MG63 (cell line): ENCODE data around the gene EN2. TPM values are rescaled to one million over a fixed set of nuclear protein-coding genes. Genes with fewer than 3 reads are reported as not detected.
"Not testable (repeated sequence)": the region's sequence is repeated elsewhere in the genome, so short reads cannot be mapped to it uniquely, and the experiment has no call there.

Source experiments
- DNase-seq: peaks from one replicate; pipeline ENCODE4 v3.0.0-alpha.2; 2020
- H3K27me3 ChIP-seq: fragments of 250-450 bp; sonication (Bioruptor Pico); 2 replicates; pipeline ENCODE4 v1.5.1; 2020; ENCODE audit warnings: mild to moderate bottlenecking, moderate library complexity
- H3K36me3 ChIP-seq: fragments of 250-450 bp; sonication (Bioruptor Pico); 2 replicates; pipeline ENCODE4 v1.5.1; 2020; ENCODE audit warnings: mild to moderate bottlenecking, moderate library complexity
- H3K4me3 ChIP-seq: fragments of 250-450 bp; sonication (Bioruptor Pico); 2 replicates; pipeline ENCODE4 v1.5.1; 2020; ENCODE audit warnings: mild to moderate bottlenecking, moderate library complexity
- H3K9me3 ChIP-seq: fragments of 250-450 bp; sonication (Bioruptor Pico); 2 replicates; pipeline ENCODE4 v1.5.1; 2020; ENCODE audit warnings: mild to moderate bottlenecking, moderate library complexity
- total RNA-seq: library from RNA; depleted of rRNA; stranded (reverse); fragments of >200 nt; shearing (Covaris generic); gene quantifications from 2 replicates; pipeline ENCODE4 v1.2.3, GENCODE V29; 2014; ENCODE audit warnings: low replicate concordance

The EN2 gene
- total RNA-seq, 1 experiment from 2014 or later: 1.7 TPM

GRCh38 chr7:155441856-155442255, 16.1 kb upstream of the EN2 start:
- no peak for DNase-seq
- H3K27me3 ChIP-seq: no peaks in the 10 kb centered on the region

GRCh38 chr7:155444746-155445145, 13.2 kb upstream of the EN2 start:
- H3K27me3 ChIP-seq: peaks cover 13% of the 10 kb centered on the region

More at GRCh38 chr7:155441856-155442255, 16.1 kb upstream of the EN2 start:
- Histone ChIP-seq H3K36me3 (no peaks in the 10 kb centered on the region), H3K9me3 (no peaks in the 10 kb centered on the region), H3K4me3 (no peak overlapping the region)

DNA sequence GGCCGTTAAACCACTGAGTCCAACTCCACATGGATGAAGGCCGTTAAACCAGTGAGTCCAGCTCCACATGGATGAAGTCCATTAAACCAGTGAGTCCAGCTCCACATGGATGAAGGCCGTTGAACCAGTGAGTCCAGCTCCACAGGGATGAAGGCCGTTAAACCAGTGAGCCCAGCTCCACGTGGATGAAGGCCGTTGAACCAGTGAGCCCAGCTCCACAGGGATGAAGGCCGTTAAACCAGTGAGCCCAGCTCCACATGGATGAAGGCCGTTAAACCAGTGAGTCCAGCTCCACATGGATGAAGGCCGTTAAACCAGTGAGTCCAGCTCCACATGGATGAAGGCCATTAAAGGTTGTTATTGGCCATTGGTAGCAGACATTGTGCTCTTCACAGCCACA, 12.3 kb upstream of the EN2 start:
- DNase-seq, H3K4me3 ChIP-seq, H3K9me3 ChIP-seq, H3K36me3 ChIP-seq: not testable (repeated sequence)
- peaks cover 19% of the 10 kb centered on the region for H3K27me3 ChIP-seq

More at GRCh38 chr7:155444746-155445145, 13.2 kb upstream of the EN2 start:
- H3K36me3 ChIP-seq: no peaks in the 10 kb centered on the region
- DNase-seq: no peak
- H3K4me3 ChIP-seq: no peak overlapping the region
- no peaks in the 10 kb centered on the region for H3K9me3 ChIP-seq

DNA sequence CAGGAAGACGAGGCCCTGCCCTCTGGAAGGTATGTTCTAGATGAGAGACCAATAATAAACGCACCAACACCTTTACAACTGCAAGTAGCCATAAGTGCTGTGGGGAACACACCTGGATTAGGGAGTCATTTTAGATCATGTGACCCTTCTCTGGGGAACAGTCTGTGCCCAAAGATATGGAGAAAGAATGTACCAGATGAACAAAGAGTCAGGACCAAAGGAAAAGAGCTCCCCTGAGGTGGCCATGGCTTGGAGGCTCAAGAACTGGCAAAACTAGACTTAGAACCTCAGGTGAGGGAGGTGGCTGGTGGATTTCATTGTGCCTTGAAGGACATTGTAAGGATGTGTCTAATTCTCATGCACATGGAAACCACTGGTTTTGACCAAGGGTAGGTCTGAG, 10.3 kb upstream of the EN2 start:
- no peak for DNase-seq
- H3K36me3 ChIP-seq: no peaks in the 10 kb centered on the region
- H3K9me3 ChIP-seq: no peaks in the 10 kb centered on the region
- H3K27me3 ChIP-seq: peaks cover 37% of the 10 kb centered on the region
- no peak overlapping the region for H3K4me3 ChIP-seq

GRCh38 chr7:155448632-155449007, 9.3 kb upstream of the EN2 start:
- no peak for DNase-seq
- Histone ChIP-seq H3K27me3 (peaks cover 42% of the 10 kb centered on the region), H3K36me3 (no peaks in the 10 kb centered on the region), H3K4me3 (no peak overlapping the region), H3K9me3 (no peaks in the 10 kb centered on the region)

DNA sequence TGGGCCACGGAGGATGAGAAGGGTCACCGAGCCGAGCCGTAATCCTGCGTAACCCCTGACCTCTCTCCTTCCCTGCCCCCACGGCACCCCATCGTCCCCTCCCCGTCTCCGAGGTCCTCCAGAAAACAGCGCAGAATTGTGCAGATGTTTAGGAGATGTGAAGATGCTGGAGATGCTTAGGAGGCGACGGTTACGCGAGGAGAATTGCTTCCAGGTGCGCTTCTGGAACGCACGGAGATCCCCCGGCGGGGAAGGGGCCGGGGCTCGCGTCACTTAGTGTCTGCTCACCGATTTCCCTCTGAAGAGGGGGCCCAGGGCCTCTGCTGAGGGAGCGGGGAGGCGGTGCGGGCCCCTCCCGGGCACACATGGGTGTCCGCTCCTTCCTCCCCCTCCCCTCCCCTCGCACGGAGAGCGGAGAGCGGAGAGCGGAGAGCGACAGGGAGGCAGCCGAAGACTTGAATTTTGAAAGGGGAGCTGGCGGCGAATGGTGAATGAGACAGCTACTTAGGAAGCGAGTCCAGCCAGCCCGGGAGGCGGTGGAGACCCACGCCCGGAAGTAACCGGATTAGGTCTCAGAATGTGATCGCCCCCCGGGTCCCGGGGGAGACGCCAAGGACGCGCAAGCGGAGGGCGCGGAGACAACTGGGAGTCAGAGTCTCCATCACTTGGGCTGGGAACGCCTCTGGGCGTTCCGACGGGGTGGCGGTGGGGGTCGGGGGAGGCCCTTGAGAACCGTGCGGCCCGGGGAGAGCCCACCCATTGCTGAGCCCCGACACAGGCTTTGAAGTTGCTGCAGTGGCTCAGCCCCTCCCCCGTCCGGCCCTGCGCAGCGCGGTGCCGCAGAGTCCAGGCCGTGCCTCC, 8.7 kb upstream of the EN2 start:
- Histone ChIP-seq H3K36me3 (no peaks in the 10 kb centered on the region), H3K27me3 (peaks cover 45% of the 10 kb centered on the region), H3K9me3 (no peaks in the 10 kb centered on the region), H3K4me3 (no peak overlapping the region)
- DNase-seq: no peak

DNA sequence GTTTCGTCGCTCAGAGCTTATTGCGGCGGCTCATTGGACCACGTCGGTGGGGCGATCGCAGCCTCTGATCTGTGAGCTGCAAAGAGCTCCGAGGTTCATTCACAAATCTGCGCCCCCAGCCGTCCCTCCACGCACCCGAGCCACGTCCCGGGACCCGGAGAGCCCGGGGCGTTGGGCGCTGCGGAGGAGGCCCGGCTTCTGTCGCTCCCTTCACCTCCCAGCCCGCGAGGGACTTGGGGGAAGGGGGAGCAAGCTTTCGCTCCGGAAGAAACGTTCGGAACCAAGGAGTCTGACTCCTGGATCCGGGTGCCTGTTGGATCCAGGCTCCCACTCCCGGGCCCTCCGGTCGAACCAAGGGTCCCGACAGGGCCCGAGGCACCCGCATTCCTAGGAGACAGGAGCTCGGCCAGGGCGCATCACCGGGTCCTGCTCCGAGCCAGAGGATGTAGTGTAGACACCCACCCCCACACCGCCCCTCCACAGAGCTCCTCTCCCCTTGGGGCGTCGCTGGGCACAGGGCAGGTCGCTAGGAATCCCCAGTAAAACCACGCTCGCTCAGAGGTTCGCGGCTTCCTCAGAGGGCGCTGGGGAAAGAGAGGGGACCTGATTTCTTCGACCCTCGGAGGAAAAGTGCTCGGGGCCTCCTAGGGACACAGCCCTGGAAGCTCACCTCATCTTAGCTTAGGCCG, 7.9 kb upstream of the EN2 start:
- H3K27me3 ChIP-seq: peaks cover 51% of the 10 kb centered on the region
- no peak for DNase-seq
- no peak overlapping the region for H3K4me3 ChIP-seq
- no peaks in the 10 kb centered on the region for H3K36me3 ChIP-seq
- no peaks in the 10 kb centered on the region for H3K9me3 ChIP-seq

DNA sequence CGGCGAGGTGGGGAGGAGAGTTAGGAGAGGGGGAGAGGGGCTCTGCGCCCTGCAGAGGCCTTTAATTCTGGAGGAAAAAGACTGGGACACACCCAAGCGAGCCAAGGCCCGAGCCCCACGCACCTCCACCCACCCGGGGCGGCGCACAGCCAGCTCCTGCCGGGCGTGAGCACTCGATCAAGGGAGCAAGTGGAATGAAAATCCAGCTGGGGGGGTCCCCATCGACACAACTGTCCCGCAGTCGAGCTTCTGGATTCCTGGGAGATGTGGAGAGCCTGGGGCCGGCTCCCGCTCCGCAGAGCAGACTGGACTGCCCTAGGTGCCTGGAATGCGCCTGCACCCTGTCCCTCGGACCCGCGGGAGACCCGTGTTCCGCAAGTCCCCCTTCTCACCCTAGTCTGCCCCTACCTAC, 7.4 kb upstream of the EN2 start:
- H3K36me3 ChIP-seq: no peaks in the 10 kb centered on the region
- peaks cover 53% of the 10 kb centered on the region for H3K27me3 ChIP-seq
- H3K9me3 ChIP-seq: no peaks in the 10 kb centered on the region
- no peak overlapping the region for H3K4me3 ChIP-seq
- no peak for DNase-seq

DNA sequence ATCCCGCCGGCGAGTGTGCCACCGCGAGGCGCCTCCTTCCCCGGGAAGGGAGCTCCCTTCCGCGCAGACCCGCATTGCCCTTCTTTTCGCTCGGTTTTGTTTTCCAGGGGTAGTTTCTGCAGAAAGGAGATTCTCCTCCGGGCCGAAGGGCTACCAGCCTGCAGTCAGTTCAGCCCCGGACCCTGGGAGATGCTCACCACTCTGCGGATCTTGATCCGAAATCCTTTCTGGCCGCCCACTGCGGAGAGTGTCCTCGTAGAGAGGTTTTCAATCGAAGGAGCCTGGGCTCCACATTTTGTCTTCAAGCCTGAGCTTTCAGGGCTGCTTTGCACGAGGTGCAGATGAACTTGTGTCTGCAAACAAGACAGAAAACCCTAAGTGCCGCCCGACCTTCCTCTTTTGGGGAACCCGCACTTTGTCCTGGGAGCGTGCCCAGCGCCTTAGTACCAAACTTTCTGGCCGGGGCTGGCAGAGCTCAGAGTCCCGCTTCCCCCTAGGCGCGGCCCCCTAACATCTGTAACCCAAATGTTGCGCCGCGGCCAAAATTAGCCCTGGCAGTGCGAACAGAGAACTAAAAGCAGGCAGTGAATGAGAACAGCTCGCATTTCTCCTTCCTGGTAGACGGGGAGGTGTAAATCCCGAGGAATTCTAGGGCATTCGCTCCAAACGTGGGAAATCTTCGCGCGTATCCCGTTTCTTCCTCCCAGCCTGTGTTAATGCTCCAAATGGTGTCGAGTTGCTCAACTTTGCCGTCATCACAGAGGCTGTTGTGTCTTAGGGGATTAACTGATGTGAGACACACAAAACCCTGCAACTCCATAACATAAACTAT, 6.7 kb upstream of the EN2 start:
- peaks cover 53% of the 10 kb centered on the region for H3K27me3 ChIP-seq

DNA sequence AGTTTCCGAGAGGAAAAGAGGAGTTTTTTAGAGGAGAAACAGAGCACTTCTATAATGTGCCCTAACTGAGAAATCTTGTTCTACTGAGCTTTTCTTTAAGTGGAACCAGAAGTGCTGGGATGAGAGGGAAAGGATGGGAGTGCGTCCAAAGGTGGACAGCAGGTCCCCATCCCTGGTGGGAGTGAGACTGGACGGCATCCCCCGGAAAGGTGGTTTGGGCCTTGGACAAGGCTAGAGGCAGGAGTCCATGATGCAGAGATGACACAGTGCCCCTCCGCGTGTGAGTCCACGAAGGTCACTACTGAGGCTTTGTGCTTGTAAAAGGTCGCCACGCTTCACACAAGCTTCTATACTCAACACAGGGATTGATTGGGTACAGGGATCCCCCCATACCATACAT, 6.1 kb upstream of the EN2 start:
- no peak for DNase-seq
- H3K36me3 ChIP-seq: no peaks in the 10 kb centered on the region
- peaks cover 53% of the 10 kb centered on the region for H3K27me3 ChIP-seq
- H3K9me3 ChIP-seq: no peaks in the 10 kb centered on the region
- no peak overlapping the region for H3K4me3 ChIP-seq

More for the DNA sequence above, 6.7 kb upstream of the EN2 start:
- H3K9me3 ChIP-seq: no peaks in the 10 kb centered on the region
- H3K4me3 ChIP-seq: no peak overlapping the region
- H3K36me3 ChIP-seq: no peaks in the 10 kb centered on the region
- no peak for DNase-seq

DNA sequence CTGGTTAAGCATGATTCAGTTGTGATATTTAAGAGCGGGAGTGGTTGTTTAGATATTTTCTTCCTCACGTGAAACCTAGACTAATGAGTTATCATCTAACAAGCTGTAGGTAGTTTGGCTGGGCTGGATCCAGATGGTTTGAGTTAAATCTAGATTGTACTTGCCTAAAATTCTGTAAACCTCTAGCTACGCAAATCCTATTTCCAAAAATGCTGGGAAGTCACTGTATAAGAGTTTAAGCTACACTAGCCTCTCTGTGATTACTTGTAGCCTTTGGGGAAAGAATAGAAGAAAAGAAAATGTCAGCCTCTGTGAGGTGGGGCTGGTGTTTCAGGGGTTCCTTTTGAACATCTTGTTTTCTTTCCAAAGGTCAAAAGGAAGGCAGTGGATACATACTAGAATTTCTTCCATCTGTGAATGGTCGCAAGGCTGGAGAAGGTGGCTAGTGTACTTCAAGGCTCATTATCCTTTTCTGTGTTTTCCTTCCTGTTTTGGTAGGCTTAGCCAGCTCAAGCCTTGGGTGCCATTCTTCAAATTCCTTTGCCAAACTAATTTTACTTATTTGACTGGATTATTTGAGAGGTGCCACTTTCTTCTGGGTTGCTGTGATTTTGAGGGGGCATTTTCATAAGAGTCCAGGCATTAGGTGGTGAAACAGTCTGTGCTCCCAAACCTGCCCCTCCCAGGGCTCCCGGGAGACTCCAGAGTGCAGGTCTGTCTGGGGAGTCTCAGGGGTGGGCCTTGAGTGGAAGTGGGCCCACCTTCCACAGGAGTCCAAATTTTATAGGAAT, 5.2 kb upstream of the EN2 start:
- no peaks in the 10 kb centered on the region for H3K9me3 ChIP-seq
- peaks cover 53% of the 10 kb centered on the region for H3K27me3 ChIP-seq
- no peak overlapping the region for H3K4me3 ChIP-seq
- H3K36me3 ChIP-seq: no peaks in the 10 kb centered on the region
- no peak for DNase-seq

DNA sequence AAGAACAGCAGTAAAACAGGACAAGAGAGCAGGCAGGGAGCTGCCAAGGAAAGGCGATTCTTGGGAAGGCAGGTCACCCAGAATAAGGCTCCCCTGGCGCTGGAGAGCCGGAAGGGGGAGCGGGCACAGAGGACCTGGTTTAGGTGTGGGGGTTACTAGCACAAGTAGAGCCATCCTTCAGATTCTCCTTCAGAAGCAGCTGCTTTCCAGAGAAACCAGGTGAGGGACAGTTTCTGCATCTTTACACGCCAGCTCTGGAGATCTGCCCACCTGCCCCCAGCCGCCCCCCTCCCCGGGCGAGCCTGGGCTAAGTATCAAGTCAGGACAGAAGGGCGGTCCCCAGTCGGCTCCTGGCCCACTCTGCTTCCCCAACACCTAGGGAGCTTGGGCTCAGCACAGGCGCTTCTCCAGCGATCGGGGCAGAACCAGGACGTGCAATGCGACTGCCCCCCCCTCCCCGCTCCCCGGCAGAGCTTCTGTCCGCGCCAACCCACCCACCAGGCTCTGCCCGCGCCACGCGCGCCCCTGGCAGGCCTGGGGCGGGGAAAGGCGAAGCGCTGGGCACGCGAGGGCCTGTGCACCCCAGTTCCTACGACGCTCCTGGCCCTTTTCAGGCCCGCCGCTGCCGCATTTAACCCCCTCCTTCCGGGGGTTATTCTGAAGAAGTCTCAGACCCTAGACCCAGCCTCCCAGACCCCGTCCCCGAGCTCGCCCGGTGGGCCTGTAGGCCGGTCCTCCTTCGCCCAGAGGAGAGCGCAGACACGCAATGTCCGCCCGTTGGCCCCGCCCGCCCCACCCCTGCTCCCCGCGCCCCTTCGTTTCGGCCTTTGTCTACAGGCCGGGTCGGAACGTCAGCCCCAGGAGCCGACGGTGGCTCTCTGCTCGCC, 4.4 kb upstream of the EN2 start:
- no peaks in the 10 kb centered on the region for H3K9me3 ChIP-seq
- no peaks in the 10 kb centered on the region for H3K36me3 ChIP-seq
- H3K27me3 ChIP-seq: peaks cover 52% of the 10 kb centered on the region
- DNase-seq: no peak
- H3K4me3 ChIP-seq: no peak overlapping the region

DNA sequence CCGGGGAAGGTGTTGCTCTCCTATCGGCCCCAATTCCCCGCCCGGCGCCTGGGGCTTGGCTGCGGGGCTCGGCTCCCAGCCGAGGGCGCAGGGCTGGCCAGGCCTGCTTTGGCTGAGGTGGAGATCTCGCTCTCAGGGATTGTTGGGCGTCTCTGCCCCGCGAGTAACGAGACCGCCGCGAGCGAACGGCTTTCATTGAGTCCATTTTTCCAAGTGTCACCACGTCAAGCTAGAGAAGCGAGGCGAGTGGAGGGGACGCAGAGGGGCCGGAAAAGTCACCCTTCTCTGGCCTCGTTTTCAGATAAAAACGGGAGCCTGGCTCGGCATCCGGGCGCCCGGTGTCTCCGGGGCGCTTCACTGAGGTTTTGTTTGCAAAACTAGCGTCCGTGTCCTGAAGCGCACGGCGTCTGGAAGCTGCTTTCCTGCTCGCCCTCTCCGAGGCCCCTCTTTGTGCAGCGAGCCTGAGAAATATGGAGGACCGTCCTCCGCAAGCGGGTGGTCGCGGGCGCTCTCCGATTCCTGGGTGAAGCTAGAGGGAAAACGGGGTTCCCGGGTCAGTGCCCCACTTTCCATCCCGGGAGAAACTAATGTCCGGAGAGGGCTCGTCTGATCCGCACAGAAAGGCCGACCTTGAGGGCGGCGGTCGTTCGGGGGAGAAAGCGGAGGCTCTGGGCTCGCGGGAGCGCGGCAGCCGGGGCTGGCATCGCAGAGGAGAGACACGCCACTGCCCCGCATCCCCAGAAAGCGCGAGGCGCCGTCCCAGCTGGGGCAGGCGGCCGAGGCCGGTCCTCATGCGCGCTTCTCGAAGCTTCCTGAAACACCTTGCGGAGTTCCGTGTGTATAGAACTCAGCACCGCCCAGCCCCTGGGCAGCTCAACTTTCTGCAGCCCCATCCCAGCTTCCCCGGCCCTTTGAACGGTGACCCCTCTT, 3.5 kb upstream of the EN2 start:
- DNase-seq: no peak
- H3K36me3 ChIP-seq: no peaks in the 10 kb centered on the region
- peaks cover 43% of the 10 kb centered on the region for H3K27me3 ChIP-seq
- no peaks in the 10 kb centered on the region for H3K9me3 ChIP-seq
- H3K4me3 ChIP-seq: no peak overlapping the region

DNA sequence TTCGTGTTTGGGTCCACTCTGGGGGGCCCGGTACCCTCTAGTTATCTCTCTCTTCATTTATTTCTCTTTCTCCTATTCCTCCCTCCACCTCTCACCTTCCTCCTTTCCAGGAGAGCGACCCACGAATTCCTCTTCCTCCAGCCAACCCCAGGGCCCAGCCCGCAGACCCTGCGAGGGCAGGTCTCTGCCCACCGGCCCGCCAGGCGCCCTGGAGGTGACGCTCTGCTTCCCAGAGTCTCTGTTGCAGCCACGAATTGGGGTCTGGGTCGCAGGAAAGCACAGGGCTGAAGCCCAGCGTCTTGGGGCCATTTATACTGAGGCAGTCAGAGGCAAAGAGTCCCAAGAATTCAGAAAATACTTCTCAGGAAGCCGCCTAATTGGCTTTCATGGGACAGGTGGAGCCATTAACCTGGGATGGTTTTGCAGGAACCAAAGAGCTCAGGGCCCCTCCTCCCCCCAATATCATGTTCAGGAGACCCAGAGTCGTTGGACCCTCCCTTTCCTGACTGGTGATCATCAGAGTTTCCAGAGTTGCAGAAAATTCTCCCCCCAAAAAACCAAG, 2.7 kb upstream of the EN2 start:
- Histone ChIP-seq H3K27me3 (peaks cover 35% of the 10 kb centered on the region), H3K4me3 (no peak overlapping the region), H3K9me3 (no peaks in the 10 kb centered on the region), H3K36me3 (no peaks in the 10 kb centered on the region)
- no peak for DNase-seq
